ENCODE results near the gene CARS2. TPM values are rescaled to one million over a fixed set of nuclear protein-coding genes. Genes with fewer than 3 reads are reported as not detected.

The CARS2 gene
- total RNA-seq, 1 donor from 2014 or later: 81.5 TPM

- Mint-ChIP-seq H3K27ac (ENCODE audit: unreplicated experiment) (no peak overlapping the region), H3K9me3 (no peaks in the 10 kb centered on the region), H3K27me3 (ENCODE audit: low read depth) (no peaks in the 10 kb centered on the region), H3K4me3 (no peak overlapping the region), H3K4me1 (peaks cover 19% of the 10 kb centered on the region), H3K36me3 (ENCODE audit: low read depth) (no peaks in the 10 kb centered on the region)
- no peak for TF ChIP-seq CTCF (conservative IDR thresholded peaks at IDR 0.05)
- DNase-seq (ENCODE audit: low read depth, low spot score): no peak
These were observed 56.4 kb downstream of the CARS2 start for GRCh38 chr13:110649551-110649950.

GRCh38 chr13:110648848-110649421 lies 57.0 kb downstream of the CARS2 start:
- Mint-ChIP-seq H3K4me3 (no peak overlapping the region), H3K4me1 (peaks cover 22% of the 10 kb centered on the region), H3K27me3 (ENCODE audit: low read depth) (no peaks in the 10 kb centered on the region), H3K9me3 (no peaks in the 10 kb centered on the region), H3K36me3 (ENCODE audit: low read depth) (no peaks in the 10 kb centered on the region), H3K27ac (ENCODE audit: unreplicated experiment) (peak overlapping the region; percentile 93)
- no peak for TF ChIP-seq CTCF (conservative IDR thresholded peaks at IDR 0.05)
- no peak for DNase-seq (ENCODE audit: low read depth, low spot score)

GRCh38 chr13:110648146-110648819 lies 57.6 kb downstream of the CARS2 start:
- Mint-ChIP-seq H3K4me1 (peaks cover 22% of the 10 kb centered on the region), H3K27ac (ENCODE audit: unreplicated experiment) (no peak overlapping the region), H3K27me3 (ENCODE audit: low read depth) (no peaks in the 10 kb centered on the region), H3K36me3 (ENCODE audit: low read depth) (no peaks in the 10 kb centered on the region), H3K9me3 (no peaks in the 10 kb centered on the region), H3K4me3 (no peak overlapping the region)
- TF ChIP-seq CTCF (conservative IDR thresholded peaks at IDR 0.05): no peak
- DNase-seq (ENCODE audit: low read depth, low spot score): no peak

GRCh38 chr13:110647365-110647737 lies 58.6 kb downstream of the CARS2 start:
- H3K4me1 Mint-ChIP-seq: peaks cover 22% of the 10 kb centered on the region
- no peaks in the 10 kb centered on the region for H3K27me3 Mint-ChIP-seq (ENCODE audit: low read depth)
- H3K36me3 Mint-ChIP-seq (ENCODE audit: low read depth): no peaks in the 10 kb centered on the region
- H3K4me3 Mint-ChIP-seq: no peak overlapping the region
- no peak for DNase-seq (ENCODE audit: low read depth, low spot score)
- no peak overlapping the region for H3K27ac Mint-ChIP-seq (ENCODE audit: unreplicated experiment)
- no peak for TF ChIP-seq CTCF (conservative IDR thresholded peaks at IDR 0.05)
- H3K9me3 Mint-ChIP-seq: no peaks in the 10 kb centered on the region

- H3K4me1 Mint-ChIP-seq: peaks cover 22% of the 10 kb centered on the region
- no peaks in the 10 kb centered on the region for H3K27me3 Mint-ChIP-seq (ENCODE audit: low read depth)
- no peak overlapping the region for H3K27ac Mint-ChIP-seq (ENCODE audit: unreplicated experiment)
- no peaks in the 10 kb centered on the region for H3K36me3 Mint-ChIP-seq (ENCODE audit: low read depth)
- no peaks in the 10 kb centered on the region for H3K9me3 Mint-ChIP-seq
- DNase-seq (ENCODE audit: low read depth, low spot score): no peak
- TF ChIP-seq CTCF (conservative IDR thresholded peaks at IDR 0.05): no peak
- no peak overlapping the region for H3K4me3 Mint-ChIP-seq
These were observed 59.2 kb downstream of the CARS2 start for GRCh38 chr13:110646442-110647364.
